Anterior cingulate cortex (tissue), 58 donors: ENCODE results near the gene PAK2.
"Not testable (repeated sequence)": the region's sequence is repeated elsewhere in the genome, so short reads cannot be mapped to it uniquely, and the experiment has no call there.

ENCODE experiments used
- DNase-seq, 58 donors: peaks; one replicate each; lab custom pipeline; 2025; lab: John Stamatoyannopoulos, UW

PAK2 gene

DNA sequence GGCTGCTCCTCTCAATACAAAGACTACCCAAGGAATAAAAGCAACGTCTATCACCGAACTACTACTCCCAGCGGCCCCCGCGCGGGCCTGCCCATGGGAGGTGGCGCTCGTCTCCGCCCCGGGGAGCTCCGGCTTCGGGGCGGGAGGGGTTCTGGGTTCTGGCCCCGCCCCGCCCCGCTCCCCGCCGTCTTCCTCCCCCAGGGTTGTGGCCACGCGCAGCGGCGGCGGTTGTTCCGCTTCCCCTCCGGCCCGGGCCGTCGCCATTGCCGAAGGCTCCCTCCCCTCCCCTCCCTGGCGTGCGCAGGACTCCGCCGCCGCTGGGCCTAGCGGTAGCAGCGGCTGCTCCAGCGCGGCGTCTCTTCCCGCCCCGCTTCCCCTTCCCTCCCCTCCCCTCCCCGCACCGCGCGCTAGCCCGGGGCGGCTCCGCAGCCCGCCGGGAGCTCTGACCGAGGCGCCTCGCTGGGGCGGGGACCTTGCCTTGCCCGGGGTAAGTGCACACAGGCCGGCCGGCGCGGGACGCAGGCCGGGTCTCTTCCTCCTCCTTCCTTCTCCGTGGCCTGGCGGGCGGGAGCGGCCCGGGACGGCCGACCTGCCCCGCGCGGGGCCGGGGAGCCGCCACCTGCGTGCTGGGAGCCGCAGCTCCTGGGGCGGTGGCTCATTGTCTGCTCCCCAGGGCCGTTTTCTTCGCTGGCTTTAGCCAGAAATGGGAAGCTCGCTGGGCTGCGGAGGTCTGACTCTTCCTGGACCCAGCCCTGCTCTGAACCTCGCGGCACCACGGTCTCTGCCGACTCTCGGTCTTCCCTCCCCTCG, at the start of gene PAK2:
Gene PAK2, plus strand, starts transcription at position 187 of the 810 bp plus-strand sequence. CDS start 42,790 bp downstream, outside the sequence.
- peak; percentile 41 to 95 (median 90) for DNase-seq

DNA sequence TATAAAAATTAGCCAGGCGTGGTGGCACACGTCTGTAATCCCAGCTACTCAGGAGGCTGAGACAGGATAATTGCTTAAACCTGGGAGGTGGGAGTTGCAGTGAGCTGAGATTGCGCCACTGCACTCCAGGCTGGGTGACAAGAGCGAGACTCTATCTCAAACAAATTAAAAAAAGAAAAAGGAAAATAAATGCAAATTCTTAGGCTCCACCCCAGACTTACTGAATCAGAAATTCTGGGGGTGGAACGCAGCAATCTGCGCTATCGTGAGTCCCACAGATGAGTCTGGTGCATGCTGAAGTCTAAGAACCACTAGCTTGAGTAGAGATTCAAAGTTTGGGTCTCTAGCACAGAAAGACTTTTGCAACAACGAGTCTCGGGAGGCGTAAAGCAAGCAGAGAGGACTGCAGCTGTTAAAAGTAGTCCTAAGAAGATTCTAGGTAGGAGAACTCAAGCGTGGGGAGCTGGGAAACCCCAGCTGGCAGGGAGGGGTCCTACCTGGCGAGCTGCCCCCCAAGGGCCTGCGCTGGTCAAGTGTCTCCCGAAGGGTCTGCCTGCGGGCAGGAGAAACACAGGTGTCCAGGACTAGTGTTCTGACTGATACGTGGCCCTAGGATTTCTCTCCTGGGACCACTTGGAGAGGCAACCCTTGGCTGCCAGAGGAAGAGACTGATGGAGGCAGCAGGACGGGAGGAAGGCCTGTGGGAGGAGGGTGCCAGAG, 49.6 kb upstream of the PAK2 start:
- peak in 1 of 58 donors; percentile 7 for DNase-seq

GRCh38 chr3:196691386-196691785, 48.3 kb upstream of the PAK2 start:
- DNase-seq = no peak

- no peak for DNase-seq
Measured at GRCh38 chr3:196694202-196694638, 45.4 kb upstream of the PAK2 start.

DNA sequence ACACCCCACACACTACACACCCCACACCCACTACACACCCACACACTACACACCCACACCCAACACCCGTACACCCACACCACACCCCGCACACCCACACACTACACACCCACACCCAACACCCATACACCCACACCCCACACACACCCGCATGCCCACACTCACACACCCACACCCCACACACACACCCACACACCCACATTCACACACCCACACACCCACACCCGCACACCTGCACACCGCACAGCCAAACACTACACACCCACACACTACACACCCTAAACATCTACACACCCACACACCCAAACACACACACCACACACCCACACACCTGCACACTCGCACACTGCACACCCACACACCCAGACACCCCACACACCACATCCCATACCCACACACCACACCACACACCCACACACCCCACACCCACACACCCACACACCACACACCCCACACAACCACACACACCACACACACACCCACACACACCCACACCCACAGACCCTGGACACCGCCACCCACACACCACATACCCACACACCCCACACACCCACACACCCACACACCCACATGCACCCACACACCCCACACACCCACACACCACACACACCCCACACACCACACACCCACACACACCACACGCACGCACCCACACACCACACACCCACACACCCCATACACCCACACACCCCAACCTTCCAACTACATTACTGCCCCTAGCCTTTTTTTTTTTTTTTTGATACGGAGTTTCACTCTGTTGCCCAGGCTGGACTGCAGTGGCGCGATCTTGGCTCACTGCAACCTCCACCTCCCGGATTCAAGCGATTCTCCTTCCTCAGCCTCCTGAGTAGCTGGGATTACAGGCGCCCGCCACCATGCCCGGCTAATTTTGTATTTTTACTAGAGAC, 44.5 kb upstream of the PAK2 start:
- DNase-seq = peak in 2 of 58 donors; percentile 13 to 75

DNA sequence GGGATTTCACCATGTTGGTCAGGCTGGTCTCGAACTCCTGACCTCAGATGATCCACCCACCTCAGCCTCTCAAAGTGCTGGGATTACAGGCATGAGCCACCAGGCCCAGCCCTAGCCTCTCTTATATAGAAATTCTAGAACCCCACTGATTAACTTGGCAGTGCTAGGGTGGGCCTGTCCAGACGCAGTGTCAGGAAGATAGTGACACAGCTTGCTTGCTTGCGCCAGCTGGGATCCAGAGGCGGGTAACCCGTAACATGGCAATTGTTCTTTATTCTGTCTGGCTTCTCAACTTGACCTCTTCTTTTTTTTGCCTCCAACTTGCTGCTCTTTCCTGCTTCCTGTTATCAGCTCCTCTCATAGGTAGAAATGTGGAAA, 43.8 kb upstream of the PAK2 start:
- DNase-seq = no peak

DNA sequence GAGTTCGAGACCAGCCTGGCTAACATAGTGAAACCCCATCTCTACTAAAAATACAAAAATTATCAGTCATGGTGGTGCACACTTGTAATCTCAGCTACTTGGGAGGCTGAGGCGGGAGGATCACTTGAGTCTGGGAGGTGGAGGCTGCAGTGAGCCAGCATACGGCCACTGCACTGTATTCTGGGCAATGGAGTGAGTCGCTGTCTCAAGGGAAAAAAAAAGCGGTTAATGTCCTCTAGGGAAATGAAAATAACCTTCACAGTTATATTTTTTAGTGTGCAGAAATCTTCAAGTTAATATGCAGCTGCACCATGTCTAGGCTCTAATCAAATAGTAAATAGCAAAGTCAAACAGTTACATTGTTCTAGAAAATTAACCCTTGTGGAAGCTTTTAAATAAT, 42.4 kb upstream of the PAK2 start:
- no peak for DNase-seq

DNA sequence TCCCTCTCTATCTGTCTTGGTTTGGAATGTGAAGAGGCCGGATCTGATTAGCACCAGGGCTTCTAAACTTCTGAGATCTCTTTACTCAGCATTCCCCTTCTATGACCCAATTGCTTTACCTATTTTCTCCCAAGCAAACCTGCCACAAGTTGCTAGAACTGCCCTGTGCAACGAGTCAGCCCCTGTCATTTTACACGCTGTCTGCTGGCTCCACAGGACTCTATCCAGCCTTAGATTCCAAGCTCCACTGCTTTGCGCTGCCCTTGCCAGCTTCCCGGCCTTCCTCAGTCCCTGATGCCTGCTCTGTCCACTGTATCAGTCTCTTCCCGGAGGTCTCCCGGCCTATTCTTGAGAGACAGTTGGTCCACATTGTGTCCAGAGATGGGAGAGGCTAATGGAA, 39.9 kb upstream of the PAK2 start:
- no peak for DNase-seq

DNA sequence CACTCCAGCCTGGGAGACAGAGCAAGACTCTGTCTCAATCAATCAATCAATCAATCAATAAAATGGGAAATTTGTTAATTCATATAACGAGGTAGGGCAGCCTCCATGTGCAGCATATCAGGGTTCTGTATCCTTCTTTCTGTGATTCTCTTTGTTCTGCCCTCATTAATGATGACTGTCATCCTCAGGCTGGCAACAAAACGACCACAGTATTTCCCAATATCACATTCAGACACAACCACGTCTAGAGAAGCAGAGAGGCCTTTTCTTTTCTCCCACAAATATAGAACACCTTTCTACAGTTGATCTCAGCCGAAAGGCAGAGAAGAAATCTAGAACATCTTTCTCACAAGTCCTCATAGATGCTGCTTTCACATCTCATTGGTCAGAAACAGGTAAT, 38.9 kb upstream of the PAK2 start:
- no peak for DNase-seq

DNA sequence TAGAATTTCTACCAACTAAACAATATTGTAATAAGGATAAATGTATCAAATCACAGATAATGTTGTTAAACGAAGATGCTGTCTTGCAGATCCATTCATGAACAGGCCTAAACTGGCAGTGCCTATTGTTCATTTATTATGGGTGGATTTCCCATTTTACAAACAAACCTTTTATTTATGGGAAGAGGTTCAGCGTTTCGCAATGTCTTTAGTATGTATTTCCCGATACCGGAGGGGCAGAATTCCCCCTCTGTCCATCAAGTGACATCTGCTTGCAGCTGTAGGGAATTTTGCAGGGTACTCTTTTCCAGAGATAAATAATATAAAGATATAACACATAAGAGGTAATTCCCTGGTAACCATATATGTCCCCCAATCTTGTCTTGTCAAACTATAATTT, 33.3 kb upstream of the PAK2 start:
- no peak for DNase-seq

DNA sequence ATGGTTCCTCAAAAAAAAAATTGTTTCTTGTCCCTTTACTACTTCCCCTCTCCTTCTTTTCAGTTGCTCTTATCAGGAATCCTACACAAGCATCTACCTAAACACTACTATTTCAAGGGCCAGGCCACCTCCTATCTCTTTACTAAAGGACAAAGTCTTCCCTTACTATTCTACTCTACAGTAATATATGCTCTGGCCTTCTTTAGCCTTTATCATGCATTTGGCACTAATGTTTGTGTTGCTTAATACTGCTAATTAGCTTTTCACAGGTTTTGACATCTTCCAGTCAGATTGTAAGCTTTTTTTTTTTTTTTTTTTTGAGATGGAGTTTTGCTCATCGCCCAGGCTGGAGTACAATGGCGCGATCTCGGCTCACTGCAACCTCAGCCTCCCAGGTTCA, 32.9 kb upstream of the PAK2 start:
- DNase-seq = no peak

DNA sequence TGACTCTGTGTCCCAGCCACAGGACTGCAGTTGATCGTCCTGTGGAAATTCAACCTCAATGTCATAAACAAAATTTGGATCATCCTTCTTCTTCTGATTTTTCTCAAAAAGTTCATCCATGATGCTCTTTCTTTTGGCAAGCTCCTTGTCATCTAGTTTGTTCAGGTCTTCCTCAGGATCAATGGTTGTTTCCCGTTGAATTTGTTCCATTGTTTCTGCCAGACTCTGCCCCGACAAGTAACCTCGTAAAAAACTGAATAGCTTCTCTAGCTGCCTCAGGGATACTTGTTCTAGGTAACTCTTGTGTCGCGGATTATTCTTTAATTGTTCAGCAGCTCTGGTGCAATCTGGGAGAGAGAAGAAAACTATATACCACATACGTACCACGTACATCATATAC, 32.1 kb upstream of the PAK2 start:
- no peak for DNase-seq

DNA sequence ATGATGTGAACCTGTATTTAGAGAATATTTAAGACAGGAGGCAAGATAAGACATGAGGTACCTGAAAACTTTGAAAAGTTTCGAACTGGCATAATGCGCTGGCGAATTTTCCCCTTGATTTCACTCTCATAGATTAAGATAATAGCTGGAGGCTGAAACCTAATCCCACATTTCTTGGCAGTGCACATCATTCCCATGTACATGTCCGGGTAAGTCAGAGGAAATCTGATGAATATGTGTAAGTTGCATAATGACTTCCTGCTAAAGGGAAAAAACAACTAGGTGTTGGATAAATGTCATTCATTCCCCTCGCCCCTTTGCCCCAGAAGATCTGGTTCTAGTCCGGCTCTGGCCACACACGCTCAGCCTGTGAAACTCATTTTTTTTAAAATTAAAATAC, 31.2 kb upstream of the PAK2 start:
- DNase-seq = no peak

DNA sequence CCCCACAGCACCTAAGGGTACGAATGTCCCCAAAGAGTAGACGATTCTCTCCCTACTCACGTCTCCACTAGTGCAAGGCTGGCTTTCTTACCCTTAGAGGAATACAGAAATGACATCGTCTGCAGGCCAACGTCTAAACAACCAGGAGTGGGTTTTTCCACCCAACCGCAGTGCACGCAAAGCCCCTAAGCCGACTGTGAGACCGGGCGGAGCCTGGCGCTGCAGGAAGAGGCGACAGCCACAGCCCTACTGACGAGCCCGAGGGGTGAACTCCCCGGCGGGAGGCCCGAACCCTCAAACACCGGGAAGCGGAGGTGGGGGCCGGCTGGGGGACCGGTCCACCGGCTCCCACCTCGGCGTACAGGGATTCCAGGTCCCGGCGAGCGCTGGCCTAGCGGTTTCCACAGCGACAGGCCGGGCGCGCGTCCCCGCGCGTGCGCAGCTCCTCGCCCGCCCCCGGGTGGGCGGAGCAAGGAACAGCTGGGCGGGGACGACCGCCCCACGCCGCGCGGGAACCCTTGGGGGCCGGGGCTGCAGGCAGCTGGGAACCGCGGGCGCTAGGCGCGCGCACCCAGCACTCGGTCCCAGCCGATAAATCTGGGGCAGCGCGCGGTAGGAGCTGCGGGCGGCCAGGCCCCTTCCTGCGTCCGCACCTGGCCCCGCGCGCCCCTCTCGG, 27.7 kb upstream of the PAK2 start, which contains the start of the genes CEP19 and PIGX:
Gene CEP19, minus strand, starts transcription at position 413 of the 676 bp plus-strand sequence. CDS start 3,593 bp downstream, outside the sequence.
Gene PIGX, plus strand, starts transcription at position 540 of the 676 bp plus-strand sequence.
- DNase-seq = peak; percentile 43 to 93 (median 83)

GRCh38 chr3:196712514-196713413, 26.9 kb upstream of the PAK2 start:
- peak in 45 of 58 donors; percentile 34 to 91 (median 68) for DNase-seq

GRCh38 chr3:196717162-196717561, 22.5 kb upstream of the PAK2 start:
- not testable (repeated sequence) for DNase-seq

GRCh38 chr3:196721097-196721496, 18.6 kb upstream of the PAK2 start:
- no peak for DNase-seq

DNA sequence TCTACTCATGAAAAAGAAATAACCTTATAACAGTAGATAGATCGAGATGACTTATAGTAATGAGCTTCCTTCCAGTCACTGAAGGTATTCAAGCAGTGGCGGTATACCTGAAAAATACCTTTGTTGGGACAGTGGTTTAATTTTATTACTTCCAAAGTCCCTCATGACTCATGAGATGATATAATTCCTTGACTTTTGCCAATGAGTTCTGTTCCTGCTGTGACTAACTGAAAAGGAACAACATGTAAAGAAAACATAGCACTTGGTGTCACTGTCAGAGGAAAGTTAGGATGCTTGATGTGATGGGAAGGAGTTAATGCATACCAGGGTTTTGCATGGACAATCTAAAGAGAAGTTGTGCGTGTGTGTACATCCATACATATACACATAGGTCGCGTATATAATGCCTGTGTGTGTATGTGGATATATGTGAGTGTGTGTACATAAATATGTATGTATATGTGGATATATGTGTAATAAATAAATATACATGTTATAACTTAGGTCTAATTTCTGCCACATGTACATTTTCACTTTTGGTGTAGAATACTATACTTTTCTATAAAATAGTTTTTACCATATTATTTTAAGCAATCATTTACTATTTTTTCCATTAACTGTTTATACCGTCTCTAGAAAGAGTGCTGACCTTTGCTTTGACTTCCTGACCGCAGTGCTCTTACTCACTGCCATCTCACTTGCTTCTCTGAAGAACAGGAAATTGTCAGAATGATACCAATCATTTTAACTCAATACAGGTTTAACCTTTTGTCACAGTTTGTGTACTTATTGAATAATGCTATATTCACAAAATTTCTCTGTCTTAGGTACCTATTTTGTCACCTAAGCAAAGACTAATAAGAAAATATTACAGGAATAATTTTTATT, 12.6 kb upstream of the PAK2 start:
- no peak for DNase-seq
